Natural killer cell treated with Interleukin-12 subunit alpha and Interleukin-12 subunit beta and Interleukin-15 and Interleukin-18, amount 100 ng/mL, for 72 hours (primary cell): ENCODE measurements around the gene CDS2. TPM values are rescaled to one million over a fixed set of nuclear protein-coding genes. Genes with fewer than 3 reads are reported as not detected.

Experiments used
- ATAC-seq, 2 donors: fragments of 150-1000 bp; cut with Tn5 transposase in 1 of 2; sonication (Bioruptor Pico), chemical (Tn5 transposase) in 1 of 2; 2 replicates each; pipeline ENCODE4 v1.10.0; 2021
- DNase-seq: peaks from one replicate; pipeline ENCODE4 v3.0.0; 2022; ENCODE audit warnings: low spot score
- H3K27ac Mint-ChIP-seq, 2 donors: 1 replicate in 1 of 2; 2 replicates in 1 of 2; pipeline ENCODE4 v1.8.0; 2022; ENCODE audit warnings: mixed read lengths in 2 of 2, mild to moderate bottlenecking in 1 of 2, moderate library complexity in 1 of 2
- H3K27me3 Mint-ChIP-seq, 2 donors: 1 replicate in 1 of 2; 2 replicates in 1 of 2; pipeline ENCODE4 v1.8.0; 2022; ENCODE audit warnings: mixed read lengths in 2 of 2
- H3K36me3 Mint-ChIP-seq: one replicate; pipeline ENCODE4 v1.8.0; 2022; ENCODE audit warnings: mixed read lengths
- H3K4me1 Mint-ChIP-seq, 2 donors: 1 replicate in 1 of 2; 2 replicates in 1 of 2; pipeline ENCODE4 v1.8.0; 2022; ENCODE audit warnings: low read depth in 2 of 2, mixed read lengths in 2 of 2, mild to moderate bottlenecking in 1 of 2
- H3K4me3 Mint-ChIP-seq: one replicate; pipeline ENCODE4 v1.8.0; 2022; ENCODE audit warnings: mixed read lengths
- H3K9me3 Mint-ChIP-seq: 2 replicates; pipeline ENCODE4 v1.8.0; 2022; ENCODE audit warnings: mixed read lengths
- total RNA-seq, 2 donors: library from RNA; stranded (reverse); gene quantifications; one replicate each; pipeline ENCODE4 v1.2.3, GENCODE V29; 2022

Gene CDS2
- total RNA-seq, 2 donors from 2014 or later: 48.7 to 52.0 TPM

GRCh38 chr20:5150226-5151076, 23.6 kb downstream of the CDS2 start:
- Mint-ChIP-seq H3K4me1 (peaks cover 41 to 51% of the 10 kb centered on the region in 2 donors), H3K36me3 (no peaks in the 10 kb centered on the region), H3K27me3 (no peaks in the 10 kb centered on the region), H3K4me3 (no peak overlapping the region), H3K27ac (peak overlapping the region in 1 of 2 donors; percentile 32), H3K9me3 (no peaks in the 10 kb centered on the region)
- ATAC-seq: no peak
- no peak for DNase-seq

- Mint-ChIP-seq H3K36me3 (no peaks in the 10 kb centered on the region), H3K9me3 (no peaks in the 10 kb centered on the region), H3K4me3 (no peak overlapping the region), H3K4me1 (peaks cover 39 to 47% of the 10 kb centered on the region in 2 donors), H3K27me3 (no peaks in the 10 kb centered on the region), H3K27ac (no peak overlapping the region)
- no peak for DNase-seq
- no peak for ATAC-seq
Measured at GRCh38 chr20:5153152-5153467, 26.3 kb downstream of the CDS2 start.

GRCh38 chr20:5153612-5154542, 27.1 kb downstream of the CDS2 start:
- H3K9me3 Mint-ChIP-seq: no peaks in the 10 kb centered on the region
- peaks cover 37 to 45% of the 10 kb centered on the region in 2 donors for H3K4me1 Mint-ChIP-seq
- DNase-seq: no peak
- no peak overlapping the region for H3K4me3 Mint-ChIP-seq
- no peak overlapping the region for H3K27ac Mint-ChIP-seq
- ATAC-seq: no peak
- no peaks in the 10 kb centered on the region for H3K27me3 Mint-ChIP-seq
- no peaks in the 10 kb centered on the region for H3K36me3 Mint-ChIP-seq

- no peaks in the 10 kb centered on the region for H3K9me3 Mint-ChIP-seq
- H3K4me1 Mint-ChIP-seq: peaks cover 37 to 45% of the 10 kb centered on the region in 2 donors
- H3K36me3 Mint-ChIP-seq: no peaks in the 10 kb centered on the region
- no peak overlapping the region for H3K4me3 Mint-ChIP-seq
- DNase-seq (no peak), ATAC-seq (no peak)
- no peaks in the 10 kb centered on the region for H3K27me3 Mint-ChIP-seq
- H3K27ac Mint-ChIP-seq: no peak overlapping the region
Measured at GRCh38 chr20:5154543-5154925, 27.7 kb downstream of the CDS2 start.

GRCh38 chr20:5155404-5155803, 28.6 kb downstream of the CDS2 start:
- ATAC-seq: no peak
- peak overlapping the region in 1 of 2 donors; percentile 4 for H3K27ac Mint-ChIP-seq
- no peaks in the 10 kb centered on the region for H3K36me3 Mint-ChIP-seq
- no peak overlapping the region for H3K4me3 Mint-ChIP-seq
- H3K9me3 Mint-ChIP-seq: no peaks in the 10 kb centered on the region
- no peak for DNase-seq
- H3K27me3 Mint-ChIP-seq: no peaks in the 10 kb centered on the region
- peaks cover 37 to 45% of the 10 kb centered on the region in 2 donors for H3K4me1 Mint-ChIP-seq

GRCh38 chr20:5156675-5157448, 30.1 kb downstream of the CDS2 start:
- no peaks in the 10 kb centered on the region for H3K27me3 Mint-ChIP-seq
- H3K36me3 Mint-ChIP-seq: no peaks in the 10 kb centered on the region
- DNase-seq (no peak), ATAC-seq (no peak)
- H3K9me3 Mint-ChIP-seq: no peaks in the 10 kb centered on the region
- H3K27ac Mint-ChIP-seq: no peak overlapping the region
- H3K4me3 Mint-ChIP-seq: no peak overlapping the region
- H3K4me1 Mint-ChIP-seq: peaks cover 43 to 51% of the 10 kb centered on the region in 2 donors

- DNase-seq: no peak
- Mint-ChIP-seq H3K4me3 (no peak overlapping the region), H3K4me1 (peaks cover 43 to 44% of the 10 kb centered on the region in 2 donors), H3K27me3 (no peaks in the 10 kb centered on the region), H3K36me3 (no peaks in the 10 kb centered on the region), H3K27ac (no peak overlapping the region), H3K9me3 (no peaks in the 10 kb centered on the region)
- no peak for ATAC-seq
Measured at GRCh38 chr20:5159928-5160327, 33.1 kb downstream of the CDS2 start.

- peaks cover 42 to 43% of the 10 kb centered on the region in 2 donors for H3K4me1 Mint-ChIP-seq
- no peak for DNase-seq
- H3K4me3 Mint-ChIP-seq: no peak overlapping the region
- ATAC-seq: no peak
- no peaks in the 10 kb centered on the region for H3K27me3 Mint-ChIP-seq
- H3K27ac Mint-ChIP-seq: peak overlapping the region in 1 of 2 donors; percentile 11
- no peaks in the 10 kb centered on the region for H3K36me3 Mint-ChIP-seq
- H3K9me3 Mint-ChIP-seq: no peaks in the 10 kb centered on the region
Measured at GRCh38 chr20:5160882-5161281, 34.1 kb downstream of the CDS2 start.

- no peak for DNase-seq
- Mint-ChIP-seq H3K27me3 (no peaks in the 10 kb centered on the region), H3K27ac (no peak overlapping the region), H3K36me3 (no peaks in the 10 kb centered on the region), H3K4me1 (peaks cover 42 to 43% of the 10 kb centered on the region in 2 donors), H3K9me3 (no peaks in the 10 kb centered on the region), H3K4me3 (no peak overlapping the region)
- ATAC-seq: no peak
Measured at GRCh38 chr20:5161536-5162164, 34.8 kb downstream of the CDS2 start.

GRCh38 chr20:5164645-5165625, 38.1 kb downstream of the CDS2 start:
- H3K4me3 Mint-ChIP-seq: no peak overlapping the region
- no peak overlapping the region for H3K27ac Mint-ChIP-seq
- H3K27me3 Mint-ChIP-seq: no peaks in the 10 kb centered on the region
- peaks cover 53 to 59% of the 10 kb centered on the region in 2 donors for H3K4me1 Mint-ChIP-seq
- DNase-seq (no peak), ATAC-seq (no peak)
- no peaks in the 10 kb centered on the region for H3K36me3 Mint-ChIP-seq
- no peaks in the 10 kb centered on the region for H3K9me3 Mint-ChIP-seq

GRCh38 chr20:5168651-5169396, 42.0 kb downstream of the CDS2 start:
- Mint-ChIP-seq H3K4me1 (peaks cover 59 to 63% of the 10 kb centered on the region in 2 donors), H3K27me3 (no peaks in the 10 kb centered on the region), H3K27ac (peak overlapping the region in 1 of 2 donors; percentile 75), H3K4me3 (no peak overlapping the region), H3K36me3 (no peaks in the 10 kb centered on the region), H3K9me3 (no peaks in the 10 kb centered on the region)
- ATAC-seq: no peak
- no peak for DNase-seq

- Mint-ChIP-seq H3K27me3 (no peaks in the 10 kb centered on the region), H3K36me3 (no peaks in the 10 kb centered on the region), H3K4me3 (no peak overlapping the region), H3K27ac (no peak overlapping the region), H3K4me1 (peaks cover 58 to 59% of the 10 kb centered on the region in 2 donors), H3K9me3 (no peaks in the 10 kb centered on the region)
- ATAC-seq (no peak), DNase-seq (no peak)
Measured at GRCh38 chr20:5170341-5170740, 43.5 kb downstream of the CDS2 start.
